GM19328 (cell line): ENCODE data around the gene ABCA3.
"Not testable (repeated sequence)": the region's sequence is repeated elsewhere in the genome, so short reads cannot be mapped to it uniquely, and the experiment has no call there.

Experiments used
- ATAC-seq: cut with Tn5 transposase; IDR thresholded peaks from one replicate; pipeline ENCODE4 v1.9.1; 2021; ENCODE audit warnings: mild to moderate bottlenecking, moderate library complexity; ENCODE audit not compliant: unreplicated experiment

The ABCA3 gene

GRCh38 chr16:2282866-2283555 lies 57.5 kb downstream of the ABCA3 start:
- ATAC-seq, result no peak

GRCh38 chr16:2282262-2282661 lies 58.3 kb downstream of the ABCA3 start:
- no peak for ATAC-seq

- ATAC-seq, result no peak
Measured at GRCh38 chr16:2280981-2281542, 59.5 kb downstream of the ABCA3 start.

GRCh38 chr16:2280461-2280860 lies 60.1 kb downstream of the ABCA3 start:
- no peak for ATAC-seq

- ATAC-seq, result no peak
Measured at GRCh38 chr16:2278956-2279800, 61.4 kb downstream of the ABCA3 start.

GRCh38 chr16:2278272-2278608 lies 62.3 kb downstream of the ABCA3 start:
- no peak for ATAC-seq

- ATAC-seq, result no peak
Measured at GRCh38 chr16:2277466-2278271, 62.9 kb downstream of the ABCA3 start.

DNA sequence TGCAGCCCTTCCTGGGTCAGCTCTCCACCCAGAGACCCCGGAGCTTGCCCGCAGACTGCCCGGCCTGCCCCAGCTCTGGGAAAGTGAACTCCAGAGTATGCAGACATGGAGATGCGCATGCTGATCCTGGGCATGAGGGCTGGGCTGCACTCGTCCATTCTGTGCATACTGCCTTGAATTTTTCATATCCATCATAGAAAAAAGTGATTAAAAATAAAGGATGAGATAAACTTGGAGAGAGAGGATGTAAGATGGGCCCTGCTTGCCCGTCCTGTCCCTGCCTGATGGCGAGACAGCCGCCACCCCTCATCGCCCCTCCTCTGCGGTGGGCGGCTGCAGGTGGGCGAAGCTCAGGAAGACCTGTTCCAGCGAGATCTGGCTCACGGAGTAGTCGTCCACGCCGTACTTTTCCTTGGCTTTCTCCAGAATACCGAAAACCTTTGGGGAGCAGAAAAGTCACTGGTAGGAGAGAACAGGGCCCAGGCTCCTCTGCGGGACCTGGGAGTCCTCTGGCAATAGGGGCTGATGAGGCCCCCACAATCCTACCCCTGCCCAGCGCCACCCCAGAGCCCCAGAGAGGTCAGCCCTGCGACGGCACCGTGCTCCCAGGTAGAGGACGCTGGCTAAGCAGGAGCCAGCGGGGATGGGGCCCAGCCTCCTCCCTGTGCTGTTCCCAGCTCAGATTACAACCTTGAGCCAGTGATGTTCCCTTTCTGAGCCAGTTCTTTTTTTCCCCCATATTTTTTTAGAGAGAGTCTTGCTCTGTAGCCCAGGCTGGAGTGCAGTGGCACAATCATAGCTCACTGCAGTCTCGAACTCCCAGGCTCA lies 63.9 kb downstream of the ABCA3 start:
- ATAC-seq, result no peak

- ATAC-seq, result no peak
Measured at GRCh38 chr16:2275476-2276367, 64.8 kb downstream of the ABCA3 start.

GRCh38 chr16:2273931-2274330 lies 66.6 kb downstream of the ABCA3 start:
- no peak for ATAC-seq

DNA sequence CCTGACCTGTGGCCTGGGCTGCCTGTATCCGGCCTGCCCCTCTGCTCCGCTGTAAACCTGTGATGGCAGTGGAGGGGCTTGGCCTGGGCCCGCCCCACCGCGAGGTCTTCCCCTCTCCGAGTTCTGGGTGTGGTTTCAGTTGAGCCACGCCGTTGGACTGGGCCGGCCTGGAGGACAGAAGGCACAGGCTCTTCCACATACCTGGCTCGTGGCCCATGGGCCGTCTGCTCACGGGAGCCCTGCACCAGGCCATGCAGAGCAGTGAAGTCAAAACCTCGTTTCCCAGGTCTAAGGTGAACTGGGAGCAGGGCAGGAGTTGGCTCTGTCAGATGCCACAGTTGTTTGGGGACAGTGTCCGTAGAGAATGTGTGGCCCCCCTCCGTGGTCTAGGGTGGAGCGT lies 67.0 kb downstream of the ABCA3 start:
- no peak for ATAC-seq

DNA sequence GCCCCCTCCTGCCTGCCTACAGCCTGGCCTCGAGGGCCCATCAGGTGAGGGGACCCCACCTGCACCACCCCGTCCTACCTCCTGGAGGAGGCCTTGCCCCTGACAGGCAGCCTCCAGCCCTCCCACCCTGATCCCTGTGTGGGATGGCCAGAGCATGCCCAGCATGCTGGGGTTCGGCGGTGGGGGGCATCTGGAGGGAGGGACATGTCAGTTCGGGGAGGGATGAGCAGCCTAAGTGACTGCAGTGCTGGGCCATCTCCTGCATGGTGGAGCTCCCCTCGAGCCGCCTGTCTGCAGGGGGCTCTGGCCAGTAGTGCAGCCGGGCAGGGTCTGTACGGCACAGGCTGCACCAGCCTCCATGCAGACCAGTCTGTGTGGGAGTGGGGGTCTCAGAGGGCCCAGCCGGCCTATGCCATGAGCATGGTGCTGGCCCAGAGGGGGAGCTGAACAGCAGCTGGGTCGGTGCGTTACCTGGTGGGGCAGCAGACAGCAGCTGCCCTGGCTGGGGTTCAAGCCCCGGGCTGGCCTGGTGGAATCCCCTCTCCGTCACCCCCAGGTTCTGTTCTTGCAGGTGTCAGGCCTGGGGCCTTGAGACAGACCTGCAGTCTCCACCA lies 68.6 kb downstream of the ABCA3 start:
- ATAC-seq, result no peak

DNA sequence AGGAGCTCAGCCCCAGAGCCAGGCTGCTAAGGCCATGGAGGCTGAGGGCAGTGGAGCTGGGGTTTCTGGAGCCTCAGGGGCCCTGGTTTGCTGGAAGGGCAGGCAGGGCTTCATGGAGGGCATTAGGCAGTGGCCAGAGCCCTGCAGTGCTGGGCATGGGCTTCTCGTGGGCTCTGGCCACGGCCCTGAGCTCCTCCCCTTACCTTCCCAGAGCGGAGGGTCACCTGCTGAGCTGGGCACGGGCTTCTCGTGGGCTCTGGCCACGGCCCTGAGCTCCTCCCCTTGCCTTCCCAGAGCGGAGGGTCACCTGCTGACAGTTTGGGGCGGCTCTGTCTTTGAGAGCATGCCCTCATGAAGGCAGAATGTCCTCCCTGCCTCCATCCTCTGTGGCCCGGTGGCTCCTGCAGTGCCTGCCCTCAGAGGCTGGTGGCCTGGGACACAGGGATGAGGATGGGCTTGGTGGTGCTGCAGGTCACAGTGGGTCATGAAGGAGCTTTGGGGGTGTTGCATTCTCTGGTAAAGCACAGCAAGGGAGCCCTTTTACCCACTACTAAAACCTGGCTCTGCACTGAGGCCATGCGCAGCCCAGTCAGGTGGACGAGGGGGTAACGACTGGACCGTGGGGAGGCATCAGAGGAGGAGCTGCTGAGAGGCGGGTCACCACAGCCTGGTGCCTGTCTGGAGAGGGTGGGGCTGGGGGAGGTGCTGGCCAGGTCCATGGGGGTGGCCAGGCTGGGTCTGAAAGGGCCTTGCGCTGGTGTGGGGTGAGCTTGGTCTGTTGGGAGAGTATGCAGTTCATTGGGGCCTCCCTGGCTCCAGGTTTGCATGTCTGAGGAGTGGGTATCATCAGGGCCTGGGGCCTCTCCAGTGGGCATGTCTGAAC lies 69.7 kb downstream of the ABCA3 start:
- no peak for ATAC-seq

DNA sequence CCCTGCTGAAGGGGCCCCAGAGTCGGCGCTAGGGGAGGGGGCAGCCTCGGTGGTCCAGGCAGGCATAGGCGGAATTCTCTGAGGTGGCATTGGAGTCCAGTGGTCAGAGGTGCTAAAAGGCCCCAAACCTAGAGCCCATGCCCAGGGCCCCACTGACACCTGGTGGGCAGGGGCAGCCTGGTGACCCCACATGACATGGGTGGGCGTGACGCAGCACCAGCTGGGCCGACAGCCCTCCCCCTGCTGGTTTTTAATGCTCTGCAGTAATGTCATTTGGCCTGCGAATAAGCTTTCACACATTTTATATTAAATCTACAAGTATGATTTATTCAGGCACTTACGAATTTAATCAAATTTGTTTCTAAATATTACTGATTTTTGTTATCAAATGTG lies 70.5 kb downstream of the ABCA3 start:
- ATAC-seq, result no peak

DNA sequence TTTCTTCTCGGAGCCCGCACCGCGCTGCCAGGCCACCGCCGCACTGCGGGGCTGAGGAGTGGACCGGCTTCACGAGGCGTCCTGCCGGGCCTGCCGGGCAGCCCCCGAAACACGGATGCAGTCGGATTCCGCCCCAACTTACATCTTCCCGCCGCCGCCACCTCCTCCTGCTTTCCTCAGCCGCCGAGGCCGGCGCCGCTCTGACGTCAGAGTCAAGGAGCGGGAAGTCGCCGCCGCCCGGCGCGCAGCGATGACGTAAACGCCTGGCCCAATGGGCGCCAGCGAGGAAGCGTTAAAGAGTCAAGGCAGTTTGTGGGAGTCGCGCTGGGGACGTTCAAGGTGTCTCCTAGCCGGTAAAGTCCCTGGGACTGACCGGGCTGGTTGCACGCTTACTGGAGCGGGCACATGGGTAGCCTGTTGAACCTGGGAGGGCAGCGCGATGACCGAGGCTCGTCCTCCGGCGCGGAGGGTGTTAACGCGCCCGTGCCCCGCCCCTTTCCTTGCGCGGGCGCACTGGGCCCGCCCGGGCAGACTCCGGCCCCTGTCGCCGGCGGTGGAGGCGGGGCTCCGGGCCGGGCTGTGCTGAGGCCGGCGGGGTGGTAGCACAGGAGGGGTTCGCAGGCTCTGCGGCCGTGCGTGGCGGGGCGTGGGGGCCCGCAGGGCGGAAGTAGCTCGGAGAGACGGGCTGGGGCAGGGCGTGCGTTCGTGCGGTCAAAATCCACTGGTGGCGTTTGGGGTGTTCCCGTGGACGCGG lies 72.4 kb downstream of the ABCA3 start, which contains the start of gene RNPS1:
TSS of gene RNPS1 (minus strand) at position 214 of the 754 bp plus-strand sequence. CDS start 3,483 bp downstream, outside the sequence.
- peak; percentile 76 for ATAC-seq

GRCh38 chr16:2267505-2267912 lies 73.0 kb downstream of the ABCA3 start:
- ATAC-seq, result peak; percentile 55

DNA sequence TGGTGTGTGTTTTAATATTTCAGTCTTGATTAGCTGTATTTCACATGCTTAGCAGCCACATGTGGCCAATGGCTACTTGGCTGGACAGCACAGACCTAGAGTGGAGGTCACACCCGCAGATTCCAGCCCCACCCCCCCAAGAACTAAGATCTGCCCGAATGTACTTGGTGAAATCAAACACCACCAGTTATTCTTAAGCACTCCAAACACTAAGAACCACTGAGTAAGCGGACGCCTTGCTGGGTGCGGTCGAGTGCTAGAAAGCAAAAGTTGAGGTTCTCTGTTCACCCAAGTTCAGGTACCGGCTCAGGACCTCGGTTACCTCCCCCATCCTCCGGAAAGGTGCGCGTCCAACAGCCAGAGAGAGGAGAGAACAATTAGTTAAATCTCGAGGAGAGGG lies 73.6 kb downstream of the ABCA3 start:
- not testable (repeated sequence) for ATAC-seq
